Trophoblast cell (in vitro differentiated cells and primary cell): ENCODE results near the gene CRYGS.

ENCODE experiments used
- DNase-seq, 2 donors: peaks; one replicate each; pipeline ENCODE4 v3.0.0-alpha.2; 2016
- H2AFZ ChIP-seq: 2 replicates; pipeline ENCODE4 v1.6.1; 2013; ENCODE audit warnings: low read length, moderate library complexity, mild to moderate bottlenecking; ENCODE audit not compliant: insufficient read depth, poor library complexity
- H2AK5ac ChIP-seq: 2 replicates; pipeline ENCODE4 v1.6.1; 2013; ENCODE audit warnings: mild to moderate bottlenecking, low read length
- H2BK120ac ChIP-seq: 2 replicates; pipeline ENCODE4 v1.6.1; 2013; ENCODE audit warnings: low read length, mild to moderate bottlenecking, moderate library complexity; ENCODE audit not compliant: insufficient read depth, poor library complexity
- H2BK12ac ChIP-seq: 2 replicates; pipeline ENCODE4 v1.6.1; 2013; ENCODE audit warnings: mild to moderate bottlenecking, low read length, moderate library complexity
- H2BK5ac ChIP-seq: 2 replicates; pipeline ENCODE4 v1.6.1; 2013; ENCODE audit warnings: low read length, low read depth, moderate library complexity, mild to moderate bottlenecking; ENCODE audit not compliant: poor library complexity
- H3K14ac ChIP-seq: 2 replicates; pipeline ENCODE4 v1.6.1; 2013; ENCODE audit warnings: mild to moderate bottlenecking, low read length
- H3K18ac ChIP-seq: 2 replicates; pipeline ENCODE4 v1.6.1; 2013; ENCODE audit warnings: mild to moderate bottlenecking, low read length
- H3K23ac ChIP-seq: 2 replicates; pipeline ENCODE4 v1.6.1; 2013; ENCODE audit warnings: low read length
- H3K27ac ChIP-seq: 2 replicates; pipeline ENCODE4 v1.5.1; 2013; ENCODE audit warnings: low read depth, mild to moderate bottlenecking, inconsistent platforms, low read length, moderate library complexity
- H3K27me3 ChIP-seq: 2 replicates; pipeline ENCODE4 v1.6.1; 2013; ENCODE audit warnings: inconsistent platforms, mild to moderate bottlenecking, low read length, moderate library complexity; ENCODE audit not compliant: insufficient read depth
- H3K36me3 ChIP-seq, 2 experiments: 1 replicate in 1 of 2; 2 replicates in 1 of 2; pipeline ENCODE4 v1.6.1; 2013; ENCODE audit warnings: low read length in 2 of 2, mild to moderate bottlenecking in 2 of 2, moderate library complexity in 1 of 2; ENCODE audit not compliant: insufficient read depth in 2 of 2, control insufficient read depth in 1 of 2
- H3K4ac ChIP-seq: 2 replicates; pipeline ENCODE4 v1.6.1; 2013; ENCODE audit warnings: low read depth, mild to moderate bottlenecking, low read length, moderate library complexity
- H3K4me1 ChIP-seq, 2 experiments: 1 replicate in 1 of 2; 2 replicates in 1 of 2; pipeline ENCODE4 v1.6.1; 2013; ENCODE audit warnings: low read length in 2 of 2, mild to moderate bottlenecking in 2 of 2, moderate library complexity in 1 of 2; ENCODE audit not compliant: insufficient read depth in 2 of 2, control insufficient read depth in 1 of 2
- H3K4me2 ChIP-seq: 2 replicates; pipeline ENCODE4 v1.6.1; 2013; ENCODE audit warnings: inconsistent platforms, mild to moderate bottlenecking, low read length, moderate library complexity
- H3K4me3 ChIP-seq: 2 replicates; pipeline ENCODE4 v1.5.1; 2013; ENCODE audit warnings: mild to moderate bottlenecking, low read depth, low read length, inconsistent platforms
- H3K79me1 ChIP-seq: one replicate; pipeline ENCODE4 v1.6.1; 2013; ENCODE audit warnings: low read length
- H3K79me2 ChIP-seq: 2 replicates; pipeline ENCODE4 v1.6.1; 2013; ENCODE audit warnings: low read length, mild to moderate bottlenecking; ENCODE audit not compliant: control insufficient read depth, insufficient read depth, poor library complexity
- H3K9ac ChIP-seq: 2 replicates; pipeline ENCODE4 v1.6.1; 2013; ENCODE audit warnings: mild to moderate bottlenecking, low read length
- H3K9me3 ChIP-seq: 2 replicates; pipeline ENCODE4 v1.6.1; 2013; ENCODE audit warnings: low read depth, mild to moderate bottlenecking, control low read depth, inconsistent platforms, low read length; ENCODE audit not compliant: insufficient read depth
- H4K12ac ChIP-seq: 2 replicates; pipeline ENCODE4 v1.6.1; 2013; ENCODE audit warnings: low read depth, mild to moderate bottlenecking, low read length, moderate library complexity
- H4K8ac ChIP-seq: 2 replicates; pipeline ENCODE4 v1.6.1; 2013; ENCODE audit warnings: low read depth, mild to moderate bottlenecking, low read length, moderate library complexity
- H4K91ac ChIP-seq: one replicate; pipeline ENCODE4 v1.6.1; 2013; ENCODE audit warnings: low read depth, mild to moderate bottlenecking, low read length, moderate library complexity
- WGBS: extraction: QIAGEN DNeasy Blood & Tissue Kit; methylation state at CpG from one replicate; pipeline ENCODE4 v1.1.7; 2013; ENCODE audit warnings: missing lambda C conversion rate; ENCODE audit not compliant: insufficient read length, insufficient coverage; ENCODE audit errors: extremely low coverage; 5-methylcytosine and 5-hydroxymethylcytosine counted together

The CRYGS gene

DNA sequence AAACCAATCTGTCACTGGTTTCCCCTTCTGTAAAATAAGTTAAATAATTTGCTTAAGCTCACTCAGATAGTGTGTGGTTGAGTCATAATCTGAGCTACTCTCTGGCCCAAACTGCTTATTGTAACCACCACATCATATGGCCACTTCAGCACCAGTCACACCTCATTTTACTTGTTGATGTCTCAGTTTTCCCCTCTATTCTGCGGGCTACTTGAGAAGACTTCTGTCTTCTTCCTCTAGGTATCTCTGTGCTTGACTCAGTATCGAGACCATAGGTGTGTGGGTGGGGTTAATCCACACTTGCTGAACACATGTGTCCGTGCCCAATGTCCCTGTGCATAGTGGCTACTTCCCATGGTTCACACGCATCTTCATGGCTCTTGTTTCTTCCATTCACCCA, 32.9 kb downstream of the CRYGS start:
- no peaks in the 10 kb centered on the region for H3K79me2 ChIP-seq
- no peaks in the 10 kb centered on the region for H3K9me3 ChIP-seq
- H2AK5ac ChIP-seq, result no peak overlapping the region
- no peak overlapping the region for H3K14ac ChIP-seq
- H3K18ac ChIP-seq, result no peak overlapping the region
- no peaks in the 10 kb centered on the region for H3K36me3 ChIP-seq
- H3K4ac ChIP-seq, result no peak overlapping the region
- no peaks in the 10 kb centered on the region for H3K27me3 ChIP-seq
- no peak overlapping the region for H3K27ac ChIP-seq
- WGBS, result no CpG with 5 or more reads among the region's 4 CpGs
- H4K12ac ChIP-seq, result no peak overlapping the region
- H3K4me2 ChIP-seq, result no peak overlapping the region
- H3K4me1 ChIP-seq, result no peaks in the 10 kb centered on the region
- H3K79me1 ChIP-seq, result no peaks in the 10 kb centered on the region
- no peak overlapping the region for H2BK12ac ChIP-seq
- H3K4me3 ChIP-seq, result no peak overlapping the region
- H3K23ac ChIP-seq, result no peak overlapping the region
- no peak overlapping the region for H2AFZ ChIP-seq
- H4K91ac ChIP-seq, result no peak overlapping the region
- H4K8ac ChIP-seq, result no peak overlapping the region
- H3K9ac ChIP-seq, result no peak overlapping the region
- H2BK120ac ChIP-seq, result no peak overlapping the region
- no peak for DNase-seq
- H2BK5ac ChIP-seq, result no peak overlapping the region

DNA sequence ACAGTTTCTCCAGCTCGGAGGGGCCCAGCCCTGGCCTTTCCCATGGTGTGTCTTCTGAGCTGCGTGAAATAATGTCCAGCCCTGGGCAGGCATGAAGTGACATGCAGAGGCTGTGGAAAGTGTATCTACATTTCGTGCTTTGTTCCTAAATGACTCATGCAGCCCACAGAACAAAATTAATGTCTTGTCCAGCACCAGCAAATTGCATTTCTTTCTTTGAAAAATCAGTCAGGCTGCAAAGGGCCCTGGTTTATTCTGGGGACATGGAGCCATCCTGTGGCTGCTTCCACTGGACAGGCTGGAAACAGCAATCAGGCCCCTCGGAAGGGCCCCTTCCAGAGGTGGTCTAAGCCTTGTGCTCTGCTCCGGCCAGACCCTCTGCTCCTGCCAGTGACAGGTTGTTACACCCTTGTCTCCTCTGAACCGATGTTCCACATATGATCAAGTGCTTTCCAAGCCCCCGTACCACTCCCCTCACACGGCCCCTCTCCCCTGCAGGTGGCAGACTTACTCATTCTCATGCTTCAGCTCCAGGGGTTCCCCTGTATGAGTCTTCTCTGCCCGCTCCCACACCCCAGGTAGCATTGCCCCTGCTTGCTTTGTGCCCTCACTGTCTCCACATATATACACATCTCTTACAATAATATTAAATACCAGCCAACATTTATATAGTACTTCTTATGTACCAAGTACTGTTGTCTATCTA, 33.7 kb downstream of the CRYGS start:
- Histone ChIP-seq H3K79me1 (no peaks in the 10 kb centered on the region), H3K27me3 (no peaks in the 10 kb centered on the region), H3K4me3 (no peak overlapping the region), H2BK120ac (no peak overlapping the region), H3K14ac (no peak overlapping the region), H3K23ac (no peak overlapping the region), H3K9me3 (no peaks in the 10 kb centered on the region), H2AK5ac (no peak overlapping the region), H4K91ac (no peak overlapping the region), H4K8ac (no peak overlapping the region), H4K12ac (no peak overlapping the region), H3K4me1 (no peaks in the 10 kb centered on the region), H3K79me2 (no peaks in the 10 kb centered on the region), H3K4ac (no peak overlapping the region), H3K36me3 (no peaks in the 10 kb centered on the region), H2BK12ac (no peak overlapping the region), H3K18ac (no peak overlapping the region), H3K4me2 (no peak overlapping the region), H2BK5ac (no peak overlapping the region), H3K9ac (no peak overlapping the region), H3K27ac (no peak overlapping the region), H2AFZ (no peak overlapping the region)
- no CpG with 5 or more reads among the region's 9 CpGs for WGBS
- DNase-seq, result no peak

DNA sequence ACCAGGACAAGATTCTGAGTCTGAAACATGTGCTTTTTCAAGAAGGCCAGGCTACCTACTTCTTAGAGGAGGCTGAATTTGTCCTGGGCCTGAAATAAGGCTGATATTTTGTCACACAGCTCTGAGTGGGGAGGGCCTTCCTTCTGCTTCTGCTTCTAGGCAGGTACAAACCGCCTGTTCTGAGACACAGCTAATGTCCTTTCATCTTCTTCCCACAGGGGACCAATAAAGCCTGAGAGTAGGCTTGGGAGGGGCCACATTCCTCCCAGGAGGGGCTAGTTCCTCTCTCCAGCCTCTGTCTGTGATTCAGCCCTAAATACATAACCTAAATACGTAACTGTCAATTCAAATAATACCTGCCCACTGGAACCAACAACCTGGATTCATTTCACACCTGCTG, 34.8 kb downstream of the CRYGS start:
- Histone ChIP-seq H3K4ac (no peak overlapping the region), H3K27ac (no peak overlapping the region), H4K8ac (no peak overlapping the region), H4K12ac (no peak overlapping the region), H3K4me3 (no peak overlapping the region), H3K9me3 (no peaks in the 10 kb centered on the region), H3K4me2 (no peak overlapping the region), H2BK12ac (no peak overlapping the region), H3K18ac (no peak overlapping the region), H2AFZ (no peak overlapping the region), H3K79me1 (no peaks in the 10 kb centered on the region), H3K23ac (no peak overlapping the region), H3K14ac (no peak overlapping the region), H3K4me1 (no peaks in the 10 kb centered on the region), H3K27me3 (no peaks in the 10 kb centered on the region), H4K91ac (no peak overlapping the region), H3K36me3 (no peaks in the 10 kb centered on the region), H3K79me2 (no peaks in the 10 kb centered on the region), H2BK120ac (no peak overlapping the region), H2BK5ac (no peak overlapping the region), H3K9ac (no peak overlapping the region), H2AK5ac (no peak overlapping the region)
- no CpG with 5 or more reads among the region's 2 CpGs for WGBS
- no peak for DNase-seq

DNA sequence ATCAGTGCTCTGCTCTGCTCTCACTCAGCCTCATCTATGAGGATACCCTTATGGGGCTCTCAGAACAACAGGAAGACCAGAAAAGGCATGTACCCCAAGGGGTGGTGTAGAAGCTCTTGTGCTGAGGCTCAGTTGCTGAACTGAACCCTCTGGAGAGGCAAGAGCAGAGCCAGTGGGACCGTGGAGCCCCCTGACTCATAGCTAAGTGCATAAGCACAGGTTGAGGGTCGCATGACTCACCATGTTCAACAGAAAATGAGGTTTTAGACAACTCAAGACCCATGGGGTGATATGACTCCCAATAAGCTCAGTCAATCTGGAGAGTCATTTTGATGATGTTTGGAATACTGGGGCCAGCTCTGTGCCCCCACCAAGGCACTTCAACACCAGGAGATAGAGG, 37.3 kb downstream of the CRYGS start:
- Histone ChIP-seq H3K36me3 (no peaks in the 10 kb centered on the region), H2AK5ac (no peak overlapping the region), H3K27me3 (no peaks in the 10 kb centered on the region), H4K12ac (no peak overlapping the region), H3K4me1 (no peaks in the 10 kb centered on the region), H3K23ac (no peak overlapping the region), H3K79me2 (no peaks in the 10 kb centered on the region), H3K9ac (no peak overlapping the region), H3K79me1 (no peaks in the 10 kb centered on the region), H4K8ac (no peak overlapping the region), H3K18ac (no peak overlapping the region), H3K14ac (no peak overlapping the region), H3K4ac (no peak overlapping the region), H2BK5ac (no peak overlapping the region), H4K91ac (no peak overlapping the region), H3K4me3 (no peak overlapping the region), H2AFZ (no peak overlapping the region), H2BK12ac (no peak overlapping the region), H3K4me2 (no peak overlapping the region), H2BK120ac (no peak overlapping the region), H3K9me3 (no peaks in the 10 kb centered on the region), H3K27ac (no peak overlapping the region)
- no CpG with 5 or more reads among the region's 2 CpGs for WGBS
- no peak for DNase-seq
